HUES64 (cell line): ENCODE data around the gene CEP170B.

Experiments used
- H3K27ac ChIP-seq: 2 replicates; pipeline ENCODE4 v1.7.0; 2013; ENCODE audit warnings: low read depth, low read length, inconsistent platforms
- H3K27me3 ChIP-seq: 2 replicates; pipeline ENCODE4 v1.6.1; 2013; ENCODE audit warnings: mild to moderate bottlenecking, low read length; ENCODE audit not compliant: insufficient read depth
- H3K36me3 ChIP-seq: 2 replicates; pipeline ENCODE4 v1.6.1; 2013; ENCODE audit warnings: mild to moderate bottlenecking, low read length; ENCODE audit not compliant: insufficient read depth
- H3K4me1 ChIP-seq: 2 replicates; pipeline ENCODE4 v1.6.1; 2013; ENCODE audit warnings: mild to moderate bottlenecking, low read length, moderate library complexity; ENCODE audit not compliant: insufficient read depth
- H3K4me3 ChIP-seq: 2 replicates; pipeline ENCODE4 v1.5.1; 2013; ENCODE audit warnings: mild to moderate bottlenecking, low read length, moderate library complexity
- H3K9ac ChIP-seq: 2 replicates; pipeline ENCODE4 v1.6.1; 2013; ENCODE audit warnings: mild to moderate bottlenecking, low read depth, low read length
- H3K9me3 ChIP-seq: 2 replicates; pipeline ENCODE4 v1.6.1; 2013; ENCODE audit warnings: low read depth, low read length; ENCODE audit not compliant: insufficient read depth
- WGBS: fragments of 150-250, 120-280 bp; methylation state at CpG from one replicate; pipeline ENCODE4 v1.1.7; 2013; ENCODE audit warnings: missing lambda C conversion rate; 5-methylcytosine and 5-hydroxymethylcytosine counted together

CEP170B gene

DNA sequence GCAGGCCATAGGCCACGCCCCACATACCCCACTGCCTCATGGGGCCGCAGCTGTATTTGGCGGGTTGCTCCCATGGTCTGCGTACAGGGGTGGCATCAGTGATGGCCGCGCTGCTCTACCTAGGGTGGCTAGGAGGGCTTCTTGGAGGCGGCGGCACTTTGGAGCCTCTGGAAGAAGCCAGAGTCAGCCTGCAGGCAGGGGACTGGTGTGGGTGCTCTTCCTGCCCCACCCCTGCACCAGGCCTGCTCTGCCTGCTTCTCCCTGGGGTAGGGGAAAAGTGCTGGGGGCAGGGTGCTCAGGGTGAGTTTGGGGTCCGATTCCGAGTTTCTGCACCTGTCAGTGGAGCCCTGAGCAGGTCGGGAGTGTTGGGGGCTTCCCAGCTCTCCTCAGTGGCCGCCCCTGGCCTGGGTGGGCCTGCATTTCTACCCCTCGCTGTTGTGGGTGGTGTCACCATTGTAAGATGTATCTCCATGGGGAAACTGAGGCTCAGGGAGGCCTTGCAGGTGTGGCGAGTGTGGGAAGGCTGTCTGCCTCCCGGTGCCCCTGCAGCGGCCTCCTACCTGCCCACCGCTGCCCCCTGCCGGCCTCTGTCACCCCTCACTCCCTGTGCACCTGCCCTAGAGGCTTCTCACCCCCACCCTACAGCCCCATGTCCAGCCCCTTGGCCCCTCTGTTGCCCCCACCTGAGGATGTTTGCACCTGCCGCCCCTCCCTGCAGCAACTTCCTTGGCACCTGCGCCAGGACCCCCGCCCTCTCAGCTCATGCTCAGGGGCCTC, 5.5 kb downstream of the CEP170B start:
- no peaks in the 10 kb centered on the region for H3K36me3 ChIP-seq
- 76% methylated on average over 21 of the region's 21 CpGs for WGBS
- H3K27me3 ChIP-seq = peaks cover 7% of the 10 kb centered on the region

DNA sequence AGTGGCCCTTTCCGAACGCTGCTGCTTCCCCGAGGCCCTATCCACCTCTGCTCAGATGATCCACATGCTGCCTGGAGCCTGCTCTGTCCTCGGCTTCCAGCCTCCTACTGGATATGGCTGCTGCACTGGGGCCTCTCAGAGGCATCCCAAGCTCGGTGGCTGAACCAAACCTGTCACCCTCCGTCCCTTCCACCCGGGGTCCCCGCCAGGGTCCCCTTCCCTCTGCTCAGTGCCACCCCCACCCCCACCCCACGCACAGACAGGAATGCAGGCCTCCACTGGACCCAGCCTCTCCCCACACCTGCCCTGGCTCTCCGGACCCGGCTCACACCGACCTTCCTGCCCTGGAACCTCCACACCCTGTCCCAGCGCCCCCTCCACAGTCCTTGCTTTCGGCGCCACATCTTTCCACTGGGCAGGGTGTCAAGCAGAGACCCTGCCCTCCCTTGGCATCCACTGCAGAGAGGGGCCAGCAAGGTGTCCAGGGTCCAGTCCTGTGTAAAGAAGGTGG, 6.1 kb downstream of the CEP170B start:
- no peak overlapping the region for H3K9ac ChIP-seq
- H3K27ac ChIP-seq = no peak overlapping the region
- H3K4me3 ChIP-seq = no peak overlapping the region
- H3K27me3 ChIP-seq = peaks cover 7% of the 10 kb centered on the region
- peaks cover 6% of the 10 kb centered on the region for H3K4me1 ChIP-seq
- 86% methylated on average over 15 of the region's 15 CpGs for WGBS
- H3K36me3 ChIP-seq = no peaks in the 10 kb centered on the region
- no peaks in the 10 kb centered on the region for H3K9me3 ChIP-seq

More for the DNA sequence above, 5.5 kb downstream of the CEP170B start:
- Histone ChIP-seq H3K4me1 (peaks cover 6% of the 10 kb centered on the region), H3K27ac (no peak overlapping the region), H3K9ac (no peak overlapping the region), H3K4me3 (no peak overlapping the region), H3K9me3 (no peaks in the 10 kb centered on the region)

DNA sequence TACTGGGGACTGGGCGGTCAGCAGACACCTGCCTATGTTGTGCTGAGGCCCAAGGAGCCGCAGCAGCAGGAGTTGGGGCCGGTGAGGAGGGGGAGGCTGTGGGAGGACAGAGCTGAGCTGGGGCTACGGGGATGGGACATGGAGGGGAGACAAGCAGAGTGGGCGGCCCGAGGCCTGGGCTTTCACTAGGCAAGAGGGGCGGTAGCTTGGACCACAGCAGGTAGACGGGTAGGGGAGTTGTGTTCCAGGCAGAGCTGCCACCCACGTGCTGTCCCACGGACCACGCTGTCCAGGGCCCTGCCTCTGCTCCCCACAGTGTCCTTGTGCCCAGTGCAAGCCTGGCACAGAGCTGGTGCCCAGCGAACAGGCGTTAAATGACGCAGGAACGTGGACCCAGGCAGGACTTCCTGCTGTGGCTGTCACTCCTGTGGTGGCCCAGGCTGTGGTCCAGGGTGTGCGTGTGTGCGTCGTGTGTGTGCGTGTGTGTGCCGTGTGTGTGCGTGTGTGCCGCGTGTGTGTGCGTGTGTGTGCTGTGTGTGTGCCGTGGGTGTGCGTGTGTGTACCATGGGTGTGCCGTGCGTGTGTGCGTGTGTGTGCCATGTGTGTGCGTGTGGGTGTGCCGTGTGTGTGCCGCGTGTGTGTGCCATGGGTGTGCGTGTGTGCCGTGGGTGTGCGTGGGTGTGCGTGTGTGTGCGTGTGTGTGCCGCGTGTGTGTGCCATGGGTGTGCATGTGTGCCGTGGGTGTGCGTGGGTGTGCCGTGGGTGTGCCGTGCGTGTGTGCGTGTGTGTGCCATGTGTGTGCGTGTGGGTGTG, 6.8 kb downstream of the CEP170B start:
- Histone ChIP-seq H3K9me3 (no peaks in the 10 kb centered on the region), H3K36me3 (no peaks in the 10 kb centered on the region), H3K4me1 (peaks cover 6% of the 10 kb centered on the region), H3K4me3 (no peak overlapping the region), H3K27ac (no peak overlapping the region), H3K27me3 (peaks cover 2% of the 10 kb centered on the region; the same call in 1 of the 2 replicates), H3K9ac (no peak overlapping the region)
- WGBS = 94% methylated on average over 47 of the region's 47 CpGs

DNA sequence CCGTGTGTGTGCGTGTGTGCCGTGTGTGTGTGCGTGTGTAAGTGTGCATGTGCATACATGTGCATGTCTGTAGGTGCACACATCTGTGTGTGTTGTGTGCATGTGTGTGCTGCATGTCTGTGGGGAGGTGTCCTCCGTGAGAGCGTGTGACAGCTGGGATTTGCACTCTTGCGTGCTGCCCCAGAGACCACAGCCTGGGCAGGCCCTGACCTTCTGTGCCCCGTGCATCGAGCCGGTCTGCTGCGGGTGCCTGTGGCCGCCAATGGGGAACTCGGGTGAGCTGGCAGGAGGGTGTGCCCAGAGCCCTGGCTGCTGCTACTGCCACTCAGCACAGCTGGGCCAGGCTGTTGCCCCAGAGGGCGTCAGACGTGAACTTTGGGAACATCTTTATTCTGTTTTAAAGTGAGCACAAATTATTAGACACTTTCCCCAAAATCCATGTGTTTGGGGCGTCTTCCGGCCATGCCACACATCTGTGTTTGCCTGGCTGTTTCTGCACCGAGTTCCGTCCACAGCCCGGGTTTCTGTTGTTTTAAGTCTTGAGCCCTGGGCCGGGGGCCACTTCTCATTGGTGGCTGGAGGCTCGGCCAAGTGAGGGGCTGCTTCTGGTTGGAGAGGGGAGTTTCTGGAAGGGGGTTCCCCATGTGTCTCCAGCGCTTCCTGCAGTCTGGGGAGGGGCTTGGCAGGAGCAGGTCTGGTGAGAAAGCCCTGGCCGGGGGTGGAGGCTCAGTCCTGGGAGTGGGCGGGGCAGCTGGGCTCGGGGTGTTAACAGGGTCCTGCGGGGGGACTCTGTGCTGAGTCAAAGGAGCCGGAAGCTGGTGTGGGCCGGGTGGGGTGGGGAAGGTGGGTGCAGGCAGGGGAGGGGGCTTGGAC, 7.6 kb downstream of the CEP170B start:
- peaks cover 6% of the 10 kb centered on the region for H3K4me1 ChIP-seq
- no peak overlapping the region for H3K4me3 ChIP-seq
- no peaks in the 10 kb centered on the region for H3K27me3 ChIP-seq
- no peak overlapping the region for H3K27ac ChIP-seq
- H3K9me3 ChIP-seq = no peaks in the 10 kb centered on the region
- 65% methylated on average over 29 of the region's 29 CpGs for WGBS
- no peaks in the 10 kb centered on the region for H3K36me3 ChIP-seq
- no peak overlapping the region for H3K9ac ChIP-seq

DNA sequence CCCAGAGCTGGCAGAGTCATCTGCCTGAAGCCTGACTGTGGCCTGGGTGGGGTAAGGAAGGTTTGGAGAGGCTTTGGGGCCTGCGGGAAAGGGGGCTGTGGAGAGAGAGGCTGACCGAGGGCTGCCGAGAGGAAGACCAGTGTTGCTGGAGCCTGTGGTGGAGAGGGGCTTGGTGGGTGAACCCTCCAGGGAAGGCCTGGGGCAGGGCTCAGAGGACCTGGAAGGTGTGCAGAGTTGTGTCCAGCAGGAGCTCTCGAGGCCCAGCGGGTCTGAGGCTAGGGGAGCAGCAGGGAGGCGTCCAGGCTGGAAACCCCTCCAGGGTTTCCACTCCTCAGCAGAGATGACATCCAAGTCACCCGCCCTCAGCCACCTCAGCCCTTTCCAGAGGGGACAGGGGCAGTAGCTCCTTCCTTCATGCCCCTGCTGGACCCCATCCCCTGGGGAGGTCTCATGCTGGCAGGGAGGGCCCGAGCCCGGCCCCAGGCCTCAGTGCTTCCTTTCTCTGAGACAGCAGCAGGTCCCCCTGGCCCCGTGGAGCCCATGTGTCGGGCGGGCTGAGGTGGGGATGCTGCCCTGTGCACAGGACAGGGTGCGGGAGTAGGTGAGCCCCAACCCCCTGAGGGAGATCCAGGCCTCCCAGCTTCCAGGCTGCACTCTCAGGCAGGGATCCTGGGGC, 8.4 kb downstream of the CEP170B start:
- Histone ChIP-seq H3K9ac (no peak overlapping the region), H3K27me3 (no peaks in the 10 kb centered on the region), H3K4me3 (no peak overlapping the region), H3K9me3 (no peaks in the 10 kb centered on the region), H3K36me3 (peaks cover 6% of the 10 kb centered on the region), H3K4me1 (peaks cover 6% of the 10 kb centered on the region), H3K27ac (no peak overlapping the region)
- WGBS = 89% methylated on average over 13 of the region's 13 CpGs

DNA sequence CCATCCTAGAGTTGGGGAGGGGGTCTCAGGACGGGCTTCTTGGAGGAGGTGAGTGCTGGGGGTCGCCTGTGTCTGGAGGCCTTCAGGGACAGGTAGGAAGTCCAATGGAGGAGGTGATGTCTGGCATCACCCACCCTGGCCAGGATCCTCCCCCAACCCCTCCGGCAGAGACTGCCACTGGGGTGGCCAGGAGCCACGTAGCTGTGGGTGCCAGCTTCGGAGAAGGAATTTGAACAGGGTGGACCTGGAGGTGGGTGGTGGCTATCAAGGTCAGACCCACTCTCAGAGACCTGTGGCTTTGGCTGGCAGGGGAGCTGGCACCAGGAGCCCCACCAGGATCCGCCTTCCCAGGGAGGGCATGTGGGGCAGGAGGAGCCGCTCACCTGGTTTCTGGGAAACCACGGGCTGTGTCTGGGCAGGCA, 9.1 kb downstream of the CEP170B start:
- Histone ChIP-seq H3K4me1 (peaks cover 6% of the 10 kb centered on the region), H3K36me3 (peaks cover 6% of the 10 kb centered on the region), H3K27ac (no peak overlapping the region), H3K9ac (no peak overlapping the region), H3K27me3 (no peaks in the 10 kb centered on the region), H3K4me3 (no peak overlapping the region), H3K9me3 (no peaks in the 10 kb centered on the region)
- WGBS = 83% methylated on average over 8 of the region's 8 CpGs

DNA sequence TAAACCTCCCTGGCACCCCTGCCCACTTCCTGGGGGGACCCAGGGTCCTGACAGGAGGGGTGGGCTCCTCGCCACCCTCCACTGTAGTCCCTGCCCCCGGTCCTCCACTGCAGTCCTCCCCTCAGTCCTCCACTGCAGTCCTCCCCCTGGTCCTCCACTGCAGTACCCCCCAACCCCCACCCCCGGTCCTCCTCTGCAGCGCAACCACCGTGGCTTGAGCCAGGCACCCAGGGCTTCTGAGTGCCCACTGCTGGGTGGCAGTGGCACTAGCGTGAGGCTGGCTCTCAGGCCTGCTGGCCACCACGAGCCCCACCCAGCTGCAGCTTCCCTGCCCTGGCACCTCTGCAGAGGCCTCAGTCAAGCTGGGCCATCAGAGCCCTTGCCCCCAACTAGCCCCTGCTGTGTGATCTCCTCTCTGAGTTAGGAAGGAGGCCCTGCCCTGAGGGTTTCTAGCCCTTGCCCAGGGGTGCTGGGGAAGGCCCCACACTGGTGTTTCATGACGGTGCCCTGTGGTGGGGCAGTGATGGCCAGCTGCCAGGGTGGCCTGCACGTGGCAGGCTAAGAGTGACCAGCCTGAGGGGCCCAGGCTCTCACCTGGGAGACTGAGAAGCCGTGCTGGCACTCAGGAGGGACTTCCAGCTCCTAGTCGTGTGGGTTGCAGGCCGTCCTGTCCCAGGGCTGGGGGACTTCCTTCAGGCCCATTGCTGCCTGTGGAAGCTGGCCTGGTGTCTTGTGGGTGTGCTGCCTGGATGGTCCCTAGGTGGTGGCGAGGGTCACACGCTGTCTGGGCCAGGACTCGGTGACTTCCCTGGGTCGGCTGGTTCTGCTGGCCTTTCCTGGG, 9.7 kb downstream of the CEP170B start:
- Histone ChIP-seq H3K4me1 (peaks cover 6% of the 10 kb centered on the region), H3K9me3 (no peaks in the 10 kb centered on the region), H3K27me3 (no peaks in the 10 kb centered on the region), H3K36me3 (peaks cover 6% of the 10 kb centered on the region), H3K27ac (0 out of 2 replicates have a peak overlapping the region, but pooled peaks have one; percentile 35), H3K4me3 (no peak overlapping the region), H3K9ac (no peak overlapping the region)
- 91% methylated on average over 16 of the region's 16 CpGs for WGBS

DNA sequence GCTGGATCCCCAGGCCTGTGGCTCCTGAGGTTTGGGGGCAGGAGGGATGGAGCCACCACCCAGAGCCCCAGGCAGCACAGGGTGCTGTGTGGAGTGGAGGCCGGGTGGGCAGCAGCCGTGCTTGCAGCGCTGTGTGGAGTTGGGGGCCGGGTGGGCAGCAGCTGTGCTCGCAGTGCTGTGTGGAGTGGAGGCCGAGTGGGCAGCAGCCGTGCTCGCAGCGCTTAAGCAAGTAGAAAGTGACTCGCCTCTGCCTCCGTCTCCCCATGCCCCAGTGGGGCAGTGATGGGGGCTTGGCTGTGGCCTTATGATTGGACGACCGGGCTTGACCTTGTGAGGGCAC, 10.3 kb downstream of the CEP170B start:
- no peak overlapping the region for H3K4me3 ChIP-seq
- WGBS = 93% methylated on average over 13 of the region's 13 CpGs
- H3K9me3 ChIP-seq = no peaks in the 10 kb centered on the region
- H3K27ac ChIP-seq = no peak overlapping the region
- H3K27me3 ChIP-seq = no peaks in the 10 kb centered on the region
- peaks cover 6% of the 10 kb centered on the region for H3K4me1 ChIP-seq
- no peak overlapping the region for H3K9ac ChIP-seq
- peaks cover 9% of the 10 kb centered on the region for H3K36me3 ChIP-seq

DNA sequence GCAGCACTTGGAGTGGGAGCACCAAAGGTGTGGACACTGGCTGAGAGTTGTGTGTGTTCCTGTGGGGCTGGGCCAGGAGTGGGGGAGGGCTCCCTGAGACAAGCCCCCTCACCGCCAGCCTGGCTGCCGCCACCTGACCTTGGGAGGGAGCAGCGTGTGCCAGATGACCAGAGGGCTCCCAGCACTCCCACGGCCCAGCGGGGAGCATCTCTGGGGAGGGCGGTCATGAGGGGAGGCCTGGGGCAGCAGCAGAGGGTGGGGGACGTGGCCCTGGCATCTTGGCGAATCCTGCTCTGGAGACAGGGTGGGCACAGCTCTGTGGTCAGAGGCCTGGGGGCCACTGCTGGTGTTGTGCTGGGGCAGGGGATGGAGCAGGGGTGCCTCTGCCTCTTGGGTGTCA, 10.7 kb downstream of the CEP170B start:
- H3K9me3 ChIP-seq = no peaks in the 10 kb centered on the region
- no peaks in the 10 kb centered on the region for H3K27me3 ChIP-seq
- no peak overlapping the region for H3K4me3 ChIP-seq
- H3K36me3 ChIP-seq = peaks cover 13% of the 10 kb centered on the region
- no peak overlapping the region for H3K9ac ChIP-seq
- H3K27ac ChIP-seq = no peak overlapping the region
- H3K4me1 ChIP-seq = peaks cover 6% of the 10 kb centered on the region
- 90% methylated on average over 8 of the region's 8 CpGs for WGBS

DNA sequence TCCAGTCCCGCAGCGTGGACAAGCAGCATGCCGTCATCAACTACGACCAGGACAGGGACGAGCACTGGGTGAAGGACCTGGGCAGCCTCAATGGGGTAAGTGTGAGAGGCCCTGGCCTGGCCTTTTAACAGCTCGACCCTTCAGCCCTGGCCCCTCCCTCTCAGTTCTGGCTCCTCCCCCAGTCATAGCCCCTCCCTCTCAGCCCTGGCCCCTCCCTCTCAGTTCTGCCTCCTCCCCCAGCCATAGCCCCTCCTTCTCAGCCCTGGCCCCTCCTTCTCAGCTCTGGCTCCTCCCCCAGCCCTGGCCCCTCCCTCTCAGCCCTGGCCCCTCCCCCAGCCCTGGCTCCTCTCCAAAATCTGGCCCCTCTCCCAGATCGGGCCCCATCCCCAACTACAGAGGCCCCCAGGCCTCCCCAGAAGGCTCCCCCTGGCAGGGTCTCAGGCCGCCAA, 11.2 kb downstream of the CEP170B start:
- no peak overlapping the region for H3K4me3 ChIP-seq
- no peaks in the 10 kb centered on the region for H3K27me3 ChIP-seq
- H3K27ac ChIP-seq = no peak overlapping the region
- H3K9ac ChIP-seq = no peak overlapping the region
- 77% methylated on average over 8 of the region's 8 CpGs for WGBS
- no peaks in the 10 kb centered on the region for H3K9me3 ChIP-seq
- H3K36me3 ChIP-seq = peaks cover 13% of the 10 kb centered on the region
- H3K4me1 ChIP-seq = peaks cover 6% of the 10 kb centered on the region
